ENCODE results near the gene MRPL33.

DNA sequence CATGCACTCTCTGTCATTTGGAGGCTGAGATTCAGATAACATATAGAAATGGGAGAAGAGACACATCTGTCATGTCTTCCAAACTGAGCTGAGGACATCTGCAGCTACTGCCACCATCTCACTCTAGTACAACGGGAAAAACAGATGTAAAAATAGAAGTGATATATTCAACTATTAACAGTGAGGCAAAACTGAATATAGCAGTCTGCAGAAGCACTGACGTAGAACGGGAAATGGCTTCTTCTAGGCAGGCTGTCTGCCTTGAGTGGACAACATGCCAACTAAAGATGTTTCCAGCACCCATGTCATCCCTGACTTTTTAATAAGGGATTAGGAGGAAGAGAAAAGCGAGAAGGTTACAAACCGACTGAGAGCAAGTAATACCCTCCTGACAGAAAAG is 51.6 kb downstream of the MRPL33 start:
- TF ChIP-seq POLR2A (IDR thresholded peaks at IDR 0.05; ENCODE audit: low read length) (no peak), GATA1 (IDR thresholded peaks at IDR 0.05; ENCODE audit: low read depth, low read length) (no peak)
